Progenitor cell of endocrine pancreas (in vitro differentiated cells): ENCODE results near the gene GNG12. TPM values are rescaled to one million over a fixed set of nuclear protein-coding genes. Genes with fewer than 3 reads are reported as not detected.

Experiments used
- DNase-seq: peaks from one replicate; pipeline ENCODE4 v3.0.0; 2021; ENCODE audit warnings: low spot score; ENCODE audit not compliant: unreplicated experiment
- H3K27ac Mint-ChIP-seq: 2 replicates; pipeline ENCODE4 v1.8.0; 2021; ENCODE audit warnings: mild to moderate bottlenecking, moderate library complexity, mixed read lengths
- H3K27me3 Mint-ChIP-seq: 2 replicates; pipeline ENCODE4 v1.8.0; 2021; ENCODE audit warnings: mixed read lengths
- H3K36me3 Mint-ChIP-seq: 2 replicates; pipeline ENCODE4 v1.8.0; 2022; ENCODE audit warnings: mixed read lengths; ENCODE audit not compliant: insufficient read depth
- H3K4me1 Mint-ChIP-seq: 2 replicates; pipeline ENCODE4 v1.8.0; 2021; ENCODE audit warnings: low read depth, mixed read lengths
- H3K4me3 Mint-ChIP-seq: 2 replicates; pipeline ENCODE4 v1.8.0; 2021; ENCODE audit warnings: low read depth, mild to moderate bottlenecking, moderate library complexity, mixed read lengths
- H3K9me3 Mint-ChIP-seq: 2 replicates; pipeline ENCODE4 v1.8.0; 2021; ENCODE audit warnings: low read depth, mixed read lengths
- CTCF ChIP-seq: fragments of 200-600 bp; sonication (generic); IDR thresholded peaks from one replicate; pipeline ENCODE4 v1.5.0; 2021; ENCODE audit warnings: antibody characterized with exemption, mild to moderate bottlenecking; ENCODE audit not compliant: unreplicated experiment
- total RNA-seq: library from RNA; stranded (reverse); gene quantifications from 2 replicates; pipeline ENCODE4 v1.2.1, GENCODE V29; 2021

Gene GNG12
- total RNA-seq, 1 donor from 2014 or later, result 8.9 TPM

DNA sequence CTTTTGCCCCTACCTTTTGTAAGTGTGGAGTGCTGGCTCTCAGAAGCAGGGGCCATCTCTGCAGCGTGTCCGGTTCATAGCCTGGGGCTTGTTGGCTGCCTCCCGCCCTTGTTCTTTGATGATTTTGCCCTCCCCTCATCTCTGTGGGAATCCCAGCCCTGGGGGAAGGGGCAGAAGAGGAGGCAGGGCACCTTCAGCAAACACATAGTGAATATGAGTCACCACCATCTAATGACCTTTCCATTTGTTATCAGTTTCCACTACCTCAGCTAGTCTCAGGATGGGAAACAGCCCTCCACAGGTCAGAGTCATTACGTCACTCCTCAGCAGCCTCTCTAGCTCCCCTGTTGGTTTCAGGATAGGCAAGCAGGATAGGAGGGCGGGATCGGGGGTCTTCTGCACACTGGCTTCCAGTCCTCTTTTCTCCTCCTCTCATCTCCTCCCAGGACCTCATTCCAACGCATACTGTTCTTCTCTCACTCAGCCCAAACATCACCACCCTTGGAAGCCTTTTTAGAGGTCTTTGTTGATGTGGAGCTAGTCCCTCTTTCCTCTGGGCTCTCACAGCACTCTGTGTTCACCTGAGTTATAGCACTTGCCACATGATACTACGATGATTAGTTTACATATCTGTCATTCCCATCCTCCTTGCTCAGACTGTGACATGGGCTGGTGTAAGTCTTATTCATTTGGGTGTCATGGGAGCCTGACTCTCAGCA lies 132.4 kb downstream of the GNG12 start:
- Mint-ChIP-seq H3K4me1 (peaks cover 14% of the 10 kb centered on the region), H3K4me3 (no peak overlapping the region), H3K9me3 (peaks cover under 1% of the 10 kb centered on the region), H3K36me3 (peaks cover 3% of the 10 kb centered on the region), H3K27me3 (no peaks in the 10 kb centered on the region), H3K27ac (peak overlapping the region; percentile 96)
- TF ChIP-seq CTCF, result peak; percentile 56
- DNase-seq, result peak; percentile 27

GRCh38 chr1:67700220-67700619 lies 133.0 kb downstream of the GNG12 start:
- H3K27me3 Mint-ChIP-seq, result no peaks in the 10 kb centered on the region
- no peak for DNase-seq
- TF ChIP-seq CTCF, result no peak
- peak overlapping the region; percentile 96 for H3K27ac Mint-ChIP-seq
- peaks cover 14% of the 10 kb centered on the region for H3K4me1 Mint-ChIP-seq
- H3K36me3 Mint-ChIP-seq, result peaks cover 1% of the 10 kb centered on the region
- H3K4me3 Mint-ChIP-seq, result no peak overlapping the region
- peaks cover 3% of the 10 kb centered on the region for H3K9me3 Mint-ChIP-seq

DNA sequence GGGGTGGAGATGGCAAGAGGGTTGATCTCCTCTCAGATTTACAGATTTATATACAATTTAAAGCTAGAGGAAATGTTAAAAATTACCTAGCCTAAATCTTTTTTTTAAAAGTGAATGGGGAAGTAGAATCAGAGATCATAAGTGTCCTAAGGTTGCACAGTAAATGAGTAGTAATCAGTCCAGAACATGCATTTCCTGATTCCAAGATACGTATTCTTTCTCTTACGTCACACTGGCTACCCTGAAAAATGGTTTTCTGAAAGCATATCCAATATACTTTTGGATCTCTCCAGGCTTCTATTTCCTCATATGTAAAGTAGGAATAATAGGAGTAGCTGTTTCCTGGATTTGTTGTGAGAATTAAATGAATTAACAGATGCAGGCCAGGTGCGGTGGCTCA lies 136.6 kb downstream of the GNG12 start:
- peaks cover 3% of the 10 kb centered on the region for H3K9me3 Mint-ChIP-seq
- DNase-seq, result no peak
- H3K27ac Mint-ChIP-seq, result no peak overlapping the region
- no peak for TF ChIP-seq CTCF
- H3K27me3 Mint-ChIP-seq, result no peaks in the 10 kb centered on the region
- H3K4me3 Mint-ChIP-seq, result no peak overlapping the region
- H3K4me1 Mint-ChIP-seq, result peaks cover 15% of the 10 kb centered on the region
- H3K36me3 Mint-ChIP-seq, result no peaks in the 10 kb centered on the region

GRCh38 chr1:67695963-67696362 lies 137.3 kb downstream of the GNG12 start:
- Mint-ChIP-seq H3K4me3 (no peak overlapping the region), H3K9me3 (peaks cover 3% of the 10 kb centered on the region), H3K27ac (no peak overlapping the region), H3K36me3 (no peaks in the 10 kb centered on the region), H3K4me1 (peaks cover 14% of the 10 kb centered on the region), H3K27me3 (no peaks in the 10 kb centered on the region)
- TF ChIP-seq CTCF, result no peak
- DNase-seq, result no peak

DNA sequence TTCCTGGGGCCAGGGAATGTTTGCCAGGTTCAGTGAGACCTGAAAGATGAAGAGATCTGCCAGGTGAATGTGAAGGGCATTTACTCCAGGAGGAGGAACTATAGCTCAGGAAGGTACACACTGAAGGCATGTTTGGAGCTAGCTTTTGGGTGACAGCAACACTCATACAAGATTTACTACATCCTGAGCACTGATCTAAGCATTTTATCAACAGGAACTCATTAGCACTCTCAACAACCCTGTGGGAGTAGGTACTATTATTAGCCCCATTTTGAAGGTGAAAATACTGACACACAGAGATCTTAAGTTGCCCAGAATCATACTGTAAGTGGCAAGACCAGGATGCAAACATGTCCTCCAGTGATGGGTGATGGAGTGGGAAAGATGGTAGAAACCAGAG lies 141.6 kb downstream of the GNG12 start:
- no peak overlapping the region for H3K27ac Mint-ChIP-seq
- peaks cover 3% of the 10 kb centered on the region for H3K9me3 Mint-ChIP-seq
- TF ChIP-seq CTCF, result no peak

More for the DNA sequence above, 141.6 kb downstream of the GNG12 start:
- DNase-seq, result no peak
- H3K4me1 Mint-ChIP-seq, result peaks cover 26% of the 10 kb centered on the region
- no peak overlapping the region for H3K4me3 Mint-ChIP-seq
- H3K27me3 Mint-ChIP-seq, result no peaks in the 10 kb centered on the region
- H3K36me3 Mint-ChIP-seq, result peaks cover 12% of the 10 kb centered on the region
